ENCODE measurements around the gene EGFLAM.

The EGFLAM gene

GRCh38 chr5:38265546-38266179, 7.3 kb downstream of the EGFLAM start:
- peak; percentile 11 for DNase-seq (ENCODE audit: low read depth)

GRCh38 chr5:38267372-38267771, 9.0 kb downstream of the EGFLAM start:
- DNase-seq (ENCODE audit: low read depth), result no peak

- no peak for DNase-seq (ENCODE audit: low read depth)
These were observed 15.3 kb downstream of the EGFLAM start for GRCh38 chr5:38273626-38274025.

- no peak for DNase-seq (ENCODE audit: low read depth)
These were observed 16.0 kb downstream of the EGFLAM start for GRCh38 chr5:38274370-38274769.

- no peak for DNase-seq (ENCODE audit: low read depth)
These were observed 26.0 kb downstream of the EGFLAM start for GRCh38 chr5:38284384-38284783.

- DNase-seq (ENCODE audit: low read depth), result no peak
These were observed 26.9 kb downstream of the EGFLAM start for GRCh38 chr5:38285226-38285625.

GRCh38 chr5:38286002-38286401, 27.6 kb downstream of the EGFLAM start:
- DNase-seq (ENCODE audit: low read depth), result no peak

GRCh38 chr5:38287124-38287523, 28.8 kb downstream of the EGFLAM start:
- DNase-seq (ENCODE audit: low read depth), result no peak

- DNase-seq (ENCODE audit: low read depth), result no peak
These were observed 31.1 kb downstream of the EGFLAM start for GRCh38 chr5:38289457-38289856.

GRCh38 chr5:38290028-38290653, 31.8 kb downstream of the EGFLAM start:
- DNase-seq (ENCODE audit: low read depth), result no peak

- no peak for DNase-seq (ENCODE audit: low read depth)
These were observed 33.0 kb downstream of the EGFLAM start for GRCh38 chr5:38291355-38291754.

GRCh38 chr5:38292228-38292627, 33.9 kb downstream of the EGFLAM start:
- DNase-seq (ENCODE audit: low read depth), result no peak

GRCh38 chr5:38295751-38296150, 37.4 kb downstream of the EGFLAM start:
- DNase-seq (ENCODE audit: low read depth), result no peak

GRCh38 chr5:38297830-38298608, 39.7 kb downstream of the EGFLAM start:
- no peak for DNase-seq (ENCODE audit: low read depth)

GRCh38 chr5:38299585-38299984, 41.2 kb downstream of the EGFLAM start:
- DNase-seq (ENCODE audit: low read depth), result no peak

- no peak for DNase-seq (ENCODE audit: low read depth)
These were observed 46.8 kb downstream of the EGFLAM start for GRCh38 chr5:38305148-38305547.

- no peak for DNase-seq (ENCODE audit: low read depth)
These were observed 49.5 kb downstream of the EGFLAM start for GRCh38 chr5:38307845-38308244.

GRCh38 chr5:38316544-38317224, 58.3 kb downstream of the EGFLAM start:
- no peak for DNase-seq (ENCODE audit: low read depth)

GRCh38 chr5:38317868-38318267, 59.5 kb downstream of the EGFLAM start:
- DNase-seq (ENCODE audit: low read depth), result no peak

- DNase-seq (ENCODE audit: low read depth), result no peak
These were observed 61.1 kb downstream of the EGFLAM start for GRCh38 chr5:38319491-38319890.

- DNase-seq (ENCODE audit: low read depth), result no peak
These were observed 63.6 kb downstream of the EGFLAM start for GRCh38 chr5:38321978-38322377.

- no peak for DNase-seq (ENCODE audit: low read depth)
These were observed 65.4 kb downstream of the EGFLAM start for GRCh38 chr5:38323645-38324295.

Data from activated T-cell treated with anti-CD3 and anti-CD28 coated beads for 1 hour (primary cell).